ENCODE results near the gene GPR12. TPM values are rescaled to one million over a fixed set of nuclear protein-coding genes. Genes with fewer than 3 reads are reported as not detected.

GPR12 gene
- total and polyA plus RNA-seq, 7 donors: 0.01 to 0.17 (median 0.08) TPM; not detected in 2

- Histone ChIP-seq H3K27ac (no peak overlapping the region), H3K36me3 (ENCODE audit: insufficient read depth in 1 of 2, low read depth in 1 of 2) (no peaks in the 10 kb centered on the region), H3K9me3 (no peaks in the 10 kb centered on the region), H3K4me3 (peak overlapping the region; percentile 47), H3K27me3 (ENCODE audit: insufficient read depth in 3 of 3, low read length in 2 of 3) (peaks cover 0 to 72% (median 13%) of the 10 kb centered on the region in 3 donors), H3K4me1 (no peaks in the 10 kb centered on the region)
- ATAC-seq (no peak), DNase-seq (no peak)
- 10 to 19% (median 15%) methylated on average over 18 to 40 of the region's 41 CpGs for WGBS, 3 donors
- intact Hi-C loops (cut with DNase I): no loop called here
- TF ChIP-seq CTCF (IDR thresholded peaks at IDR 0.05): no peak
Measured at GRCh38 chr13:26760832-26761582, 421 bp upstream of the GPR12 start.

GRCh38 chr13:26759249-26759906 lies 1.2 kb downstream of the GPR12 start:
- no peaks in the 10 kb centered on the region for H3K9me3 ChIP-seq
- no peaks in the 10 kb centered on the region for H3K4me1 ChIP-seq
- TF ChIP-seq CTCF (IDR thresholded peaks at IDR 0.05): no peak
- intact Hi-C loops (cut with DNase I): no loop called here
- DNase-seq (no peak), ATAC-seq (no peak)
- H3K27me3 ChIP-seq (ENCODE audit: insufficient read depth in 3 of 3, low read length in 2 of 3): peaks cover 0 to 68% (median 12%) of the 10 kb centered on the region in 3 donors
- no peak overlapping the region for H3K27ac ChIP-seq
- H3K36me3 ChIP-seq (ENCODE audit: insufficient read depth in 1 of 2, low read depth in 1 of 2): no peaks in the 10 kb centered on the region
- WGBS, 3 donors: 51 to 59% (median 54%) methylated on average over 27 of the region's 27 CpGs
- peak overlapping the region; percentile 57 for H3K4me3 ChIP-seq

GRCh38 chr13:26758496-26759157 lies 2.0 kb downstream of the GPR12 start:
- intact Hi-C loops (cut with DNase I): no loop called here
- H3K4me1 ChIP-seq: no peaks in the 10 kb centered on the region
- 87 to 88% (median 87%) methylated on average over 18 of the region's 18 CpGs for WGBS, 3 donors
- DNase-seq: no peak
- ATAC-seq: no peak
- TF ChIP-seq CTCF (IDR thresholded peaks at IDR 0.05): no peak
- peaks cover 3 to 68% (median 12%) of the 10 kb centered on the region in 3 donors for H3K27me3 ChIP-seq (ENCODE audit: insufficient read depth in 3 of 3, low read length in 2 of 3)
- H3K27ac ChIP-seq: no peak overlapping the region
- H3K36me3 ChIP-seq (ENCODE audit: insufficient read depth in 1 of 2, low read depth in 1 of 2): no peaks in the 10 kb centered on the region
- H3K9me3 ChIP-seq: no peaks in the 10 kb centered on the region
- H3K4me3 ChIP-seq: no peak overlapping the region

- DNase-seq (no peak), ATAC-seq (no peak)
- no peak for TF ChIP-seq CTCF (IDR thresholded peaks at IDR 0.05)
- Histone ChIP-seq H3K36me3 (ENCODE audit: insufficient read depth in 1 of 2, low read depth in 1 of 2) (no peaks in the 10 kb centered on the region), H3K27ac (no peak overlapping the region), H3K27me3 (ENCODE audit: insufficient read depth in 3 of 3, low read length in 2 of 3) (peaks cover 3 to 58% (median 10%) of the 10 kb centered on the region in 3 donors), H3K9me3 (no peaks in the 10 kb centered on the region), H3K4me1 (no peaks in the 10 kb centered on the region), H3K4me3 (no peak overlapping the region)
- intact Hi-C loops (cut with DNase I): no loop called here
- WGBS, 3 donors: 63 to 72% (median 68%) methylated on average over 3 of the region's 3 CpGs
Measured at GRCh38 chr13:26756961-26757360, 3.6 kb downstream of the GPR12 start.

Measured in psoas muscle (tissue), 8 donors.